GM12875 (cell line): ENCODE data around the gene GOLPH3.

Experiments
- H3K4me3 ChIP-seq: one replicate; pipeline ENCODE4 v1.5.1; 2011; ENCODE audit warnings: low read depth, low read length, control low read depth
- TF ChIP-seq, protein P1 (sequence below): IDR thresholded peaks from 2 replicates; pipeline ENCODE4 v1.5.1; 2011; ENCODE audit warnings: low read depth, mild to moderate bottlenecking, control low read depth, inconsistent platforms, low read length, moderate library complexity, borderline replicate concordance; ENCODE audit not compliant: insufficient read depth

Gene GOLPH3

GRCh38 chr5:32132757-32133156 lies 41.4 kb downstream of the GOLPH3 start:
- H3K4me3 ChIP-seq = no peak overlapping the region
- TF ChIP-seq, protein P1, sequence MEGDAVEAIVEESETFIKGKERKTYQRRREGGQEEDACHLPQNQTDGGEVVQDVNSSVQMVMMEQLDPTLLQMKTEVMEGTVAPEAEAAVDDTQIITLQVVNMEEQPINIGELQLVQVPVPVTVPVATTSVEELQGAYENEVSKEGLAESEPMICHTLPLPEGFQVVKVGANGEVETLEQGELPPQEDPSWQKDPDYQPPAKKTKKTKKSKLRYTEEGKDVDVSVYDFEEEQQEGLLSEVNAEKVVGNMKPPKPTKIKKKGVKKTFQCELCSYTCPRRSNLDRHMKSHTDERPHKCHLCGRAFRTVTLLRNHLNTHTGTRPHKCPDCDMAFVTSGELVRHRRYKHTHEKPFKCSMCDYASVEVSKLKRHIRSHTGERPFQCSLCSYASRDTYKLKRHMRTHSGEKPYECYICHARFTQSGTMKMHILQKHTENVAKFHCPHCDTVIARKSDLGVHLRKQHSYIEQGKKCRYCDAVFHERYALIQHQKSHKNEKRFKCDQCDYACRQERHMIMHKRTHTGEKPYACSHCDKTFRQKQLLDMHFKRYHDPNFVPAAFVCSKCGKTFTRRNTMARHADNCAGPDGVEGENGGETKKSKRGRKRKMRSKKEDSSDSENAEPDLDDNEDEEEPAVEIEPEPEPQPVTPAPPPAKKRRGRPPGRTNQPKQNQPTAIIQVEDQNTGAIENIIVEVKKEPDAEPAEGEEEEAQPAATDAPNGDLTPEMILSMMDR = no peak

DNA sequence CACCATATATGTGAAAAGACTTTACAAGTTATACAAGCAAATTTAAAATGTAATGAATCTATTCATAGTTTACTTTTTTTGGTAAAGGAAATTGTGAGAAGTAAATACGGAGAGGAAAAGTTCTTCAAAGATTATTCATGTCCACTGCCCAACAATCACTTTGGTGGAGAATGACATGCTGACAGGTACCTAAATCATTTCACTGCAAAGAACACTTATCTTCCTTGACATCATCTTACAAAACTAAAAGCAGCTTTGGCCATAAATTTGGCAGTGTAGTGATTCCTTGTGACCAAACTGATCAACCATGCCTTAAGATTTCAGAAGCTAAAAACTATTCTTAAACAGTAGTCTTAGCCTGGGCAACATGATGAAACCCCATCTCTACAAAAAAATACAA lies 42.5 kb downstream of the GOLPH3 start:
- no peak overlapping the region for H3K4me3 ChIP-seq
- TF ChIP-seq, protein P1 = no peak

DNA sequence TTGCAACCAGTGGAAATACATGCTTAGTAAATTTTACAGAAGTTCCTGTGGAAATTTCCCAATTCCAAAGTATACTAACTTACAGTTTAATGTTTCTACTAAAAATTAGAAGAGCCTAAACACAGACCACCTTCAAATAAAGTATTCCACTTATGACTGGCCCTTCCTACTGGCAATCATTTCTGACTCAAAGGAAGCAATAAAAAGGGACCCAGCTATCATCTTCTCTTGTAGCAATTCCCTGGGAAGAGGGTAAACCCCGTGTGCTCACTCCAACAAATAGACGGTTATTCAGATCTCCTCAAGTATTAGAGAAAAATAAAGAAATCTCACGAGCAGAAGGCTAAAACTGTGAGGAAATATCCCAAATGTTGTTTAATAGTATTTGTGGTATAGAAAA lies 43.3 kb downstream of the GOLPH3 start:
- no peak overlapping the region for H3K4me3 ChIP-seq
- TF ChIP-seq, protein P1 = no peak

- no peak overlapping the region for H3K4me3 ChIP-seq
- TF ChIP-seq, protein P1 = no peak
These were observed 45.0 kb downstream of the GOLPH3 start for GRCh38 chr5:32129074-32129598.

DNA sequence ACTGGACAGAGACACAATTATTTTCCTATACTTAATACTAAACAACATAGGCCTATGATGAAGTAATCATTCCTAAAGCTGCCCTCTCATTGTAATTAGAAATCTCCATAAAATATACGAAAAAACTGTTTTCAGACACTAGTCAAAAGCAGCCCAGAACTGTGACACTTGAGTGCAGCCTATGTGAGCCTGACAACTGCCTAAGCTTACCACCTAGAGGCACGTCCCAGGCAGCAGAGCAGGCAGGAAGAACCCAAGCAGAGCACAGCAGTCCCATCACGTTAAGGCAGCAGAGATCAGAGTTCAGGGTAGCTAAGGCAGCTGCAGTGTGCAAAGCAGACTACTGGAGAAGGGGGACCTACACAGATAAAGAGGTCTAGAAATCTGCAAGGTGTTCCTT lies 46.4 kb downstream of the GOLPH3 start:
- TF ChIP-seq, protein P1 = no peak
- H3K4me3 ChIP-seq = no peak overlapping the region

GRCh38 chr5:32126691-32127090 lies 47.4 kb downstream of the GOLPH3 start:
- TF ChIP-seq, protein P1 = no peak
- H3K4me3 ChIP-seq = no peak overlapping the region

DNA sequence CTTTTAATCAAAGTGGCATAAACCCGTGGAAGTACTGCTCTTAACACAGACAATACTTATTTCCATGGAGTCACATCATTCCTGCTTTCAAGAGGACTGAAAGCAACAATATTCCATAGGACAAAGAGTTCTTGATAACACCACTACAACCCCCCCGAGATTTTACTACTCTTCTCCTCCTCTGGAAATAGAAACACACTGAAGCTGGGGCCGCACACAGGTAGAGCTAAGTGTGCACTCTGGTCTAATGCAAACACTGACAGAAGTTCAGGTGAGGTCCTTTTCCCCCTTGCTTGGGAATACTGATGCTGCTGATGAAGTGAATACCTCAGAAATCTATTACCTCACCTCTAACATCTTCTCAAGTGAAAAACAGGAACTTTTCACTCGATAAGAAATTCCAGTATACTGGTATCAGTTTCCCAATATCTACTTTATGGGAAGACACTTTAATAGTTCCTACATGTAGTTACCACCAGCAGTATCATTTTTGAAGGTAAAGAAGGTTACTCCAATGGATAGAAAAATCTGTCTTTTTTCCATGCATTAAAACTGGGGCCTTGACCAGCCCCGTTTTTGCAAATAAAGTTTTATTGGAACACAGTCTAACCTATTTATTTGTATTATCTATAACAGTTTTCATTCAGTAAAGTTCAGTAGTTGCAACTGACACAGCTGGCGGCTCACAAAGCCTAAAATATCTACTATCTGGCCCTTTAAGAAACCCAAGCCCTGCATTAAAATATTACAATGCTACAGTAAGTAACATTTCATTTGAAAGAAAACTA lies 50.0 kb downstream of the GOLPH3 start:
- no peak overlapping the region for H3K4me3 ChIP-seq
- TF ChIP-seq, protein P1 = no peak
